ENCODE measurements around the gene CFAP126.

GRCh38 chr1:161398900-161399256 is 31.2 kb upstream of the CFAP126 start:
- TF ChIP-seq CTCF (IDR thresholded peaks at IDR 0.05) (no peak), POLR2A (IDR thresholded peaks at IDR 0.05) (no peak)
